ENCODE results near the gene ANKRD33B. TPM values are rescaled to one million over a fixed set of nuclear protein-coding genes. Genes with fewer than 3 reads are reported as not detected.

The ANKRD33B gene
- total RNA-seq, 1 experiment from 2014 or later: 6.9 TPM

GRCh38 chr5:10702911-10703491 is 139.1 kb downstream of the ANKRD33B start:
- Histone ChIP-seq H3K27ac (ENCODE audit: insufficient read length, low read depth, low read length) (no peak overlapping the region), H2BK120ac (ENCODE audit: low read depth, low read length, poor library complexity, severe bottlenecking) (no peak overlapping the region), H3K56ac (ENCODE audit: insufficient read length, low read depth, low read length) (no peak overlapping the region), H2AK5ac (ENCODE audit: insufficient read length, low read length) (no peak overlapping the region), H3K18ac (ENCODE audit: insufficient read length, low read depth, low read length) (no peak overlapping the region), H3K4me1 (ENCODE audit: insufficient read depth, low read length) (peaks cover 21% of the 10 kb centered on the region), H3T11ph (ENCODE audit: low read length) (no peak overlapping the region), H4K20me1 (ENCODE audit: control insufficient read depth, insufficient read depth, insufficient read length) (no peaks in the 10 kb centered on the region), H3K14ac (ENCODE audit: insufficient read depth, low read length) (no peak overlapping the region), H4K5ac (ENCODE audit: insufficient read length, low read depth, low read length) (no peak overlapping the region), H3K27me3 (ENCODE audit: insufficient read depth, low read length) (no peaks in the 10 kb centered on the region), H3K23ac (ENCODE audit: insufficient read length, low read depth, low read length) (no peak overlapping the region), H2AFZ (ENCODE audit: low read length) (no peak overlapping the region), H3K23me2 (ENCODE audit: insufficient read length, low read depth, low read length, poor library complexity, severe bottlenecking) (no peaks in the 10 kb centered on the region), H3K79me1 (ENCODE audit: insufficient read depth, low read depth, low read length, poor library complexity, severe bottlenecking) (no peaks in the 10 kb centered on the region), H4K91ac (ENCODE audit: insufficient read length, low read depth, low read length) (no peak overlapping the region), H3K9ac (ENCODE audit: extremely low read depth, insufficient read length, low read length) (no peak overlapping the region), H2BK12ac (ENCODE audit: insufficient read length, low read depth, low read length) (no peak overlapping the region), H3K79me2 (ENCODE audit: insufficient read depth, low read length) (no peaks in the 10 kb centered on the region), H2BK5ac (ENCODE audit: insufficient read length, low read length) (no peak overlapping the region), H4K8ac (replicated peaks; ENCODE audit: insufficient read length, low read depth, low read length) (no peak overlapping the region), H3K4me2 (ENCODE audit: insufficient read depth, insufficient read length, low read length) (no peak overlapping the region), H3K4ac (ENCODE audit: low read depth, low read length) (no peak overlapping the region), H2BK15ac (ENCODE audit: low read depth, low read length) (no peak overlapping the region), H3K9me3 (ENCODE audit: control insufficient read depth, low read depth, low read length) (no peaks in the 10 kb centered on the region), H2BK20ac (ENCODE audit: low read depth, low read length, poor library complexity, severe bottlenecking) (no peak overlapping the region)
- WGBS (ENCODE audit: extremely low coverage, insufficient read length, low lambda C conversion rate): no CpG with 5 or more reads among the region's 7 CpGs
- Mint-ChIP-seq H3K27ac (no peak overlapping the region), H3K36me3 (ENCODE audit: insufficient read depth in 1 of 3, low read depth in 3 of 3) (no peaks in the 10 kb centered on the region), H3K9me3 (no peaks in the 10 kb centered on the region), H3K4me1 (peaks cover 42 to 48% of the 10 kb centered on the region in 2 experiments), H3K27me3 (ENCODE audit: low read depth) (no peaks in the 10 kb centered on the region), H3K4me3 (no peak overlapping the region)
- no peak for DNase-seq
- TF ChIP-seq CTCF (conservative IDR thresholded peaks at IDR 0.05): no peak
